HG02798 (cell line): ENCODE results near the gene LIPC.
"Not testable (repeated sequence)": the region's sequence is repeated elsewhere in the genome, so short reads cannot be mapped to it uniquely, and the experiment has no call there.

ENCODE experiments used
- ATAC-seq: cut with Tn5 transposase; IDR thresholded peaks from one replicate; pipeline ENCODE4 v1.9.1; 2021; ENCODE audit warnings: mild to moderate bottlenecking; ENCODE audit not compliant: unreplicated experiment, poor library complexity

The LIPC gene

DNA sequence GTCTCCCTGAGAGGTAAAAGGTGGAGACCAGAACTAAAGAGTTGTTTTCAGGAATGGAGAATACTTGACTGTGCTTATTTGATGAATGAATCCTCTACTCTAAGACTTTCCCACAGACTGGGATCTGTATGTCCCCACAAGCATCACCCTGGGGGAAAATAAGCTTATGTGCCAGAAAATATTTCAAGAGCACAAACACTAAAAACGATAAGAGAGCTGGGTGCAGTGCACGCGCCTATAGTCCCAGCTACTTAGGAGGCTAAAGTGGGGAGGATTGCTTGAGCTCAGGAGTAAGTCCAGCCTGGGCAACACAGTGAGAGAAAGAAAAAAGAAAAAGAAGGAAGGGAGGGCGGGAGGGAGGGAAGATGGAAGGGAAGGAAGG, 167.0 kb downstream of the LIPC start:
- no peak for ATAC-seq

DNA sequence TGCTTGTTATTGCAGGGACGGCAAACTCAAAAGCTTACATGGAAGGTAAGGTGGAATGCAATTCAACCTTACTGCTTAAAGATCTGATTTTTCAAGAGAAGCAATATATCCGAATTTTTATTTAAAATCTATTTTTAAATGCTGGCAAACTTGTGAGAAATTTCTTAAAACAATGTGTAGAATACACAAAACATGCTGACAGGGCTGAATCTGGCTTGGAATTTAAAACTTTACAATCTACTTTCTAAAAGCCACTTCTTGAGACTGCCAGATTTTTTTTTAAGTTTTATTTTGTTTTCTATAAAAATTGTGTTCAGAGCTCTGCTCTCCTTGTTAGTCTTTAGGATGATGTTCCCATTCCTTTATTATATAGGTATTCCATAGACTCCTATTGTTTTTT, 171.0 kb downstream of the LIPC start:
- ATAC-seq, result no peak

DNA sequence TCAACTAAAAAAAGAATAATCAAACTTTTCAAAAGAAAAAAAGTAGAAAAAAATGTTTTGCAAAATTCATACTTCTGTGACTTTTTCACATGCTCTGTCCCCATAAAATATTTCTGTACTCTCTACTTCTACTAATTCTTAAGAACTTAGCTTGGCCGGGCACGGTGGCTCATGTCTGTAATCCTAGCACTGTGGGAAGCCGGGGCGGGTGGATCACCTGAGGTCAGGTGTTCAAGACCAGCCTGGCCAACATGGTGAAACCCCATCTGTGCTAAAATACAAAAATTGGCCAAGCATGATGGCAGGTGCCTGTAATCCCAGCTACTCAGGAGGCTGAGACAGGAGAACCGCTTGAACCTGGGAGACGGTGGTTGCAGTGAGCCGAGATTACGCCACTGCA, 172.1 kb downstream of the LIPC start:
- ATAC-seq, result not testable (repeated sequence)

DNA sequence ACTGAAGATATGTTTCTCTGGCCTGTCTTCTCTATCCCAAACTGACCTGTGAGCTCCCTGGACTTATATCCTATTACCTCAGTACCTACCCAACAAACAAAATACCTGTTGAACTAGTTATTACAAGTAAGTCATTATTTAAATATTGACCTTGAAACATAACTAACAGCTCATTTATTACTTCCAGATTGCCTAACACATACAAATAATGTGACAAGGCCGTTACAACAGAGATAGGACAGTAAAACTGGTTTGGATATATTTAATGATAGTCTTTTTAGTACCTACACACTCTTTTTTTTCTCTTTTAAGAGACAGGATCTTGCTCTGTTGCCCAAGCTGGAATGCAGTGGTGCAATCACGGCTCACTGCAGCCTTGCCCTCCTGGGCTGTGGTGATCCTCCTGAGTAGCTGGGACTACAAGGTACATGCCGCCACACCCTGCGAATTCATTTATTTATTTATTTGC, 172.7 kb downstream of the LIPC start:
- no peak for ATAC-seq

DNA sequence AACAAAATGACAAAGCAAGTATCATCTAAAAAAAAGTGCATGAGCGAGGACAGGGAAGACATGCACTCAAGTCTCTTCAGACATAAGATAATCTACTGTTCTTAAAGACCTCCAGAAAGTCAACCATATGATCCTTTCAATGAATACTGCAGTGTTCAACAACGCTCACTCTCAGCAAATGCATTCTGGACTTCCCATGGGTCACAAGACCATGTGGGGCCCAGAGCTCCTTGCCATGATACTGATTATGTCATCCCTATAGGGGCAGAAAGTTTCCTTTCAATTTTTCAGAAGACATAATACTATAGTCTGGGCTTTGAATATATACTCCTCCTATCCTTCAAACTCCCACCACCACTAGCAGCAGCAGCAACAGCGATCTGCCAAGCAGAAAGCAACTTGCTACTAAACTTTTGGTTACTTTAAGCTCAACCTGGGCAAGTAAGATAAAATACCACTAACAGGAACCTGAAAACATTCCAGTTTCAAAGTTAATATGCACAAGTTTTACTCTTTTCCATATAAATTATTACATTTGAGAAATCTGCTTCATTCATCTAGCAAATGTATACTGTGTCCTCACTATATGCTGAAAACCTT, 174.2 kb downstream of the LIPC start:
- ATAC-seq, result no peak

DNA sequence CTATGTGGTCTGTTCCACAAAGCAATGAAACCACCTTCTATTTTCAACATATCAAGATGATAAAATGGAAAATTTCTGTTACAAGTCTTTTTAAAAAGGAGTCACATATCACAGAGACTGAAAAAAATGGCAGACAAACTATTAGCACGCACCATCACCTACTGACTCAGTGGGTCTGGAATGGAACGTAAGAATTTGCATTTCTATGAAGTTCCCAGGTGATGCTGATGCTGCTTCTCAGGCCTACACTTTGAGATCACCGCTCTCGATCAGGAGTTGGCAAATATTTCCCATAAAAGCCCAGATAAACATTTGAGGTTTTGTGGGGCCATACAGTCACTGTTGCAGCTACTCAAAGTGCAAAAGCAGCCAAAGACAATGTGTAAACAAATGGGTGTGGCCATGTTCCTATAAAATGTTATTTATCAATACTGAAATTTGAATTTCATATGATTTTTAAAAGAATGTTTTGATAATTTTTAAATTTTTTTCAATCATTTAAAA, 174.8 kb downstream of the LIPC start:
- no peak for ATAC-seq

DNA sequence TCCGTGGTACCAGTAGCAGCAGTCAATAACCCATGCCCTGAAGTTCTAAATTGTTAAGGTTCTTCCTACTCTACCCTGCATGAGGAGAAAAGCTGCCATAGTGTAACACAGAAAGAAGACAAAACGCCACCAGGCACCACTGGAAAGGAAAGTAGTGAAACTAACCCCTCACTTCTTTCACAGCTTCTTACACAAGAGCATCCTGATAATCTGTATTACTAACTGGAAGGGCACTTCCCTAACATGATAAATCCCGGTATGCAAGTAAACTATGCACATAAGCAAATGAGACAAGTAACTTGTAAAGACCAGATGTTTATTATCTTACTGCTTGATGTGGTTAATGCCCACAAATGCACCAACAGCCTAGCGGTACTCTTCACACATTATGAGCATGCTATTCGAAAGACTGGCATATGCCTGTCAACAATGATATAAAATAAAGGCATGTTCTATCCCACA, 176.4 kb downstream of the LIPC start:
- ATAC-seq, result no peak

DNA sequence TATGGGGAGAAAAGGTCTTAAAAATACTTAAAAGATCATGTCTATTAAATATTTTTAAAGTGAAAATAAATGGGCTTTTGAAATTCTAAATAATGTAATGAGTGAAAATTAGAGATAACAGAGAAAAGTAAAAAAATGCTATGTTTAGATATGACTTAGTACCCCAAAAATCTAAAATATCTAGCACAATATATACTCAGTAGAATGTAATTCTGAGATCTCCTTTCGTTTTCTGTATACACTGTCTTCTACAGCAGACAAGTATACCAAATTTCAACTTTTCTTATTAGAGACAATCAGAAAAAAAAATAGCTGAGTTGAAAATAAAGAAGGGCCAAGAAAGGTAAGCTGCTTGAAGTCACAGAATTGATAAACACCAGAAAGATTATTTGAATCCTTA, 176.9 kb downstream of the LIPC start:
- ATAC-seq, result no peak

DNA sequence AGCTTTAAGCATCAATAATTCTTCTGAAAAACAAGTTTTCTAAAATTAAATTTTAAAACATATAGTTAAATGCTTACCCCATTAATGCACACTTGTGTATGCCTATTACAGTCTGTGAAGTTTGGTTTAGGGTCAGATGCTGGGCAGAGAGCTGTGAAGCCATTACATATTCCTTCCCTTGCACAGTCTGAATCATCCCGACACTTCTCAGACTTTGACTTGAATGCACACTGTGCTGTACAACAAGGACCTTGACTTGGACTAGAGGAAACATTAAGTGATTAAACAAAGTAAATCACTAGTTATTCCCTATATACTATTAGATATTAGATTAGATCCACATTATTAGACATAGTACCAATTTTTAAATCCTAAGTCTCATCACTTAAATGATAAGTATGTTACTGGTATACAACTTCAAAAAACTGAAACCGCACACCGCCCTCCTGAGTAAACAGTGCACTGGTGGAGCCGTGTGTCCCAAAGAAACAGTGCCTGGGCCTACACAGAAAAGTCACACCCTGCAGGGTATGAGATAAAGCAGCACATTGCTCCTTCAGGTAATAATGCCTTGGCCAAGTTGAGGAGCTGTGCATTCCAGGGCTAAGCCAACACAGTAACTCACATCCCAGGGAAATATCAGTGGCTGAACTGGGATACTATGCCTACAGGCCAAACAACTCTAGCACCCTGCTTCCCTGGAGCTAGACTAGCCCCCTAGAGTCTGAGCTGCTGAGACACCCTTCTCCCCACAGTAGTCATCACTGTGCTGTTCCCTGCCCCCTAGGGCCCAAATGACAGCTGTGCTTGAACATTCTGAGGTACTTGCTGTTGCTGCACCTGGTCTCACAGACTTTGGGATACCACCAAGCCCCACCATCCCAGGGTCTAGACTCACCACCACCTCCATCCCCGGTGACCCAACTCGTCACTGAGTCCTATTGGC, 180.2 kb downstream of the LIPC start:
- no peak for ATAC-seq

DNA sequence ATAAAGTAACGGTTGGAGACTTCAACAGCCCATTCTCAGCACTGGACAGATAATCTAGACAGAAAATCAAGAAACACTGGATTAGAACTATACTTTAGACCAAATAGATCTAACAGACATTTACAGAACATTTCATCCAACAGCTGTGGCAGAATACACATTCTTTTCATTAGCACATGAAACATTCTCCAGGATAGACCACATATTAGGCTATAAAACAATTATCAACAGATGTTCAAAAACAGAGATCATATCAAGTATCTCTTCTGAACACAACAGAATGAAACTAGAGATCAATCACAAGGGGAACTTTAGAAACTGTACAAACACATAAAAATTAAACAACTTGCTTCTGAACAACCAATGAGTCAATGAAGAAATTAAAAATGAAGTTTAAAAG, 184.4 kb downstream of the LIPC start:
- ATAC-seq, result no peak
